K562 (cell line): Measurements from ENCODE around the gene RALA. TPM values are rescaled to one million over a fixed set of nuclear protein-coding genes. Genes with fewer than 3 reads are reported as not detected.

Experiments
- ATF1 ChIP-seq, 2 experiments: fragments of 450-650 bp in 1 of 2; IDR thresholded peaks; 2 replicates each; pipeline ENCODE4 v1.6.1; 2016; ENCODE audit warnings: missing compliant biosample characterization in 1 of 2, missing genetic modification characterization in 1 of 2
- CEBPB ChIP-seq: fragments of 450-650 bp; IDR thresholded peaks from 2 replicates; pipeline ENCODE4 v1.6.1; 2016; ENCODE audit warnings: missing genetic modification characterization, missing compliant biosample characterization
- FOXM1 ChIP-seq, 2 experiments: fragments of 450-650 bp in 1 of 2; sonication (generic) in 1 of 2; formaldehyde crosslinking in 1 of 2; IDR thresholded peaks; 2 replicates each; pipeline versions ENCODE4 v1.6.1 to v1.9.0; 2017 to 2022; ENCODE audit warnings: low read depth in 2 of 2, mild to moderate bottlenecking in 2 of 2, missing genetic modification reagents in 1 of 2, moderate library complexity in 1 of 2
- HCFC1 ChIP-seq: IDR thresholded peaks from 2 replicates; pipeline ENCODE4 v1.6.1; 2012; ENCODE audit warnings: low read depth, low read length, improper control_type of control experiment
- POLR2AphosphoS2 ChIP-seq: IDR thresholded peaks from 2 replicates; pipeline ENCODE4 v1.6.1; 2012; ENCODE audit warnings: low read length, improper control_type of control experiment
- RCOR1 ChIP-seq, 2 experiments: IDR thresholded peaks; 2 replicates each; pipeline ENCODE4 v1.6.1; 2012; ENCODE audit warnings: low read depth in 2 of 2, low read length in 2 of 2, borderline replicate concordance in 1 of 2, improper control_type of control experiment in 1 of 2
- RFX5 ChIP-seq: IDR thresholded peaks from 2 replicates; pipeline ENCODE4 v1.6.1; 2011; ENCODE audit warnings: low read depth, mild to moderate bottlenecking, improper control_type of control experiment, low read length
- SPI1 ChIP-seq: IDR thresholded peaks from 2 replicates; pipeline ENCODE4 v1.6.1; 2011; ENCODE audit warnings: low read depth, low read length, control low read depth, borderline replicate concordance
- polyA plus RNA-seq, 8 experiments: library from polyadenylated mRNA; depleted of rRNA in 4 of 8; stranded (reverse) in 5 of 8; unstranded in 3 of 8; fragments of >200 nt; fragmentation: Nextera tagmentation in 2 of 8; fragmentation: Illumina TruSeq in 1 of 8; extraction: Ambion mirVana in 2 of 8; extraction: Trizol in 1 of 8; gene quantifications; 2 replicates each; pipeline versions ENCODE4 v1.2.1 to v1.2.3, GENCODE V29; 2011 to 2014; ENCODE audit warnings: inconsistent platforms in 1 of 8, missing spikeins in 1 of 8
- total RNA-seq, 7 experiments: library from RNA; depleted of rRNA in 6 of 7; stranded (reverse); fragments of >200 nt in 6 of 7; fragmentation: Illumina TruSeq in 2 of 7; extraction: Trizol in 2 of 7; gene quantifications; 2 replicates each; pipeline versions ENCODE4 v1.2.1 to v1.2.3, GENCODE V29; 2011 to 2021; ENCODE audit warnings: low replicate concordance in 1 of 7
- TF ChIP-seq, protein P1 (sequence below): IDR thresholded peaks from 2 replicates; pipeline ENCODE4 v1.6.1; 2011; ENCODE audit warnings: borderline replicate concordance, low read depth, mild to moderate bottlenecking, moderate library complexity, low read length; ENCODE audit not compliant: insufficient read depth, poor library complexity, severe bottlenecking
- TF ChIP-seq, protein P2 (sequence below): fragments of 450-650 bp; IDR thresholded peaks from 2 replicates; pipeline ENCODE4 v1.6.1; 2018; ENCODE audit not compliant: partially characterized antibody
- TF ChIP-seq, protein P3 (sequence below): IDR thresholded peaks from 2 replicates; pipeline ENCODE4 v1.6.1; 2011; ENCODE audit not compliant: insufficient read length; ENCODE audit errors: extremely low read depth
- TF ChIP-seq, protein P4 (sequence below): fragments of 450-650 bp; formaldehyde crosslinking; conservative IDR thresholded peaks from 2 replicates; pipeline ENCODE4 v1.4.0; 2022; ENCODE audit warnings: mild to moderate bottlenecking, missing genetic modification characterization
- TF ChIP-seq, protein P5 (sequence below): fragments of 450-650 bp; formaldehyde crosslinking; IDR thresholded peaks from 2 replicates; pipeline ENCODE4 v1.4.0; 2020; ENCODE audit warnings: mild to moderate bottlenecking, moderate library complexity
- TF ChIP-seq, protein P6 (sequence below): fragments of 200-800 bp; sonication (Bioruptor generic); IDR thresholded peaks from 2 replicates; pipeline ENCODE4 v1.6.1; 2017; ENCODE audit warnings: missing genetic modification characterization, missing compliant biosample characterization

The RALA gene
- total and polyA plus RNA-seq, 9 of the 15 experiments (the other 6 are each of a cell fraction or from before 2014, with no cell fraction given) = 7.2 to 28.0 (median 25.7) TPM

DNA sequence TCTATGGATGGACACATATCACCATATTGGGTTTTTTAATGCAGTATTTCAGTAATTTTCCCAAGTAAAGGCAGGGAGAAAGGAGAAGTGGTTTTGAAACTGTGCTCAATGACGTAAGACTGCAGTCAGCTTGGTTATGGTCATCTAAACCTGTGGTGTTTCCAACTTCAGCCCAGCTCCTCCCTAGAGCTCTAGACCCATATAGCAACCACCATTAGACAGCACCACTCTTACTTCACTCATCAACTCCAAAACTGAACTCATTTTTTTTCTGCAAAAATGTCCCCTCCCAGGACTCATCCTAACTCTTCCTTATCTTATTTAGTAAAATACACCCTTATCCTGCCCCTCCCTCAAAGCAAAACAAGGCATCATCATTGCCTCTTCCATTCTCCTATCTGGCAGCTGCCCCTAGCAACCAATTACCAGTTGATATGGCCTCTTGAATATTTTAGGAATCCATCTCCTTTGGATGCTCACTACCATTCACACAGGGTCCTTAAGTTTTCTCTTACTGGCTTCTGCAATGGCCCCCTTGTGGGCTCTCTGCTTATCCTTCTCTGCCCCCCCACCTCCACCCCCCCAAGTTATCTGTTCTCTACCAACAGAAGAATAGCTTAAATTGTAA, 1.5 kb upstream of the RALA start (continued):
- TF ChIP-seq, protein P1, sequence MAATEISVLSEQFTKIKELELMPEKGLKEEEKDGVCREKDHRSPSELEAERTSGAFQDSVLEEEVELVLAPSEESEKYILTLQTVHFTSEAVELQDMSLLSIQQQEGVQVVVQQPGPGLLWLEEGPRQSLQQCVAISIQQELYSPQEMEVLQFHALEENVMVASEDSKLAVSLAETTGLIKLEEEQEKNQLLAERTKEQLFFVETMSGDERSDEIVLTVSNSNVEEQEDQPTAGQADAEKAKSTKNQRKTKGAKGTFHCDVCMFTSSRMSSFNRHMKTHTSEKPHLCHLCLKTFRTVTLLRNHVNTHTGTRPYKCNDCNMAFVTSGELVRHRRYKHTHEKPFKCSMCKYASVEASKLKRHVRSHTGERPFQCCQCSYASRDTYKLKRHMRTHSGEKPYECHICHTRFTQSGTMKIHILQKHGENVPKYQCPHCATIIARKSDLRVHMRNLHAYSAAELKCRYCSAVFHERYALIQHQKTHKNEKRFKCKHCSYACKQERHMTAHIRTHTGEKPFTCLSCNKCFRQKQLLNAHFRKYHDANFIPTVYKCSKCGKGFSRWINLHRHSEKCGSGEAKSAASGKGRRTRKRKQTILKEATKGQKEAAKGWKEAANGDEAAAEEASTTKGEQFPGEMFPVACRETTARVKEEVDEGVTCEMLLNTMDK = peak; percentile 65
- TF ChIP-seq HCFC1 (no peak), FOXM1 (IDR thresholded peaks at IDR 0.05; ENCODE audit: low read depth) (0 out of 2 replicates have a peak, but pooled peaks have one; percentile 12), FOXM1 (CRISPR knock-in tag; IDR thresholded peaks at IDR 0.05; ENCODE audit: low read depth) (no peak), RCOR1 (IDR thresholded peaks at IDR 0.05; ENCODE audit: borderline replicate concordance in 1 of 2, low read depth in 2 of 2, low read length in 2 of 2) (no peak; a peak in 1 of 4 replicates), ATF1 (CRISPR knock-in tag; IDR thresholded peaks at IDR 0.05) (no peak), ATF1 (tag; IDR thresholded peaks at IDR 0.05) (peak; percentile 12; the same call in 1 of the 2 replicates), SPI1 (peak; percentile 74), CEBPB (peak; percentile 25; the same call in 1 of the 2 replicates), RFX5 (peak; percentile 84), POLR2AphosphoS2 (peak; percentile 63; the same call in 1 of the 2 replicates)
- TF ChIP-seq, protein P2, sequence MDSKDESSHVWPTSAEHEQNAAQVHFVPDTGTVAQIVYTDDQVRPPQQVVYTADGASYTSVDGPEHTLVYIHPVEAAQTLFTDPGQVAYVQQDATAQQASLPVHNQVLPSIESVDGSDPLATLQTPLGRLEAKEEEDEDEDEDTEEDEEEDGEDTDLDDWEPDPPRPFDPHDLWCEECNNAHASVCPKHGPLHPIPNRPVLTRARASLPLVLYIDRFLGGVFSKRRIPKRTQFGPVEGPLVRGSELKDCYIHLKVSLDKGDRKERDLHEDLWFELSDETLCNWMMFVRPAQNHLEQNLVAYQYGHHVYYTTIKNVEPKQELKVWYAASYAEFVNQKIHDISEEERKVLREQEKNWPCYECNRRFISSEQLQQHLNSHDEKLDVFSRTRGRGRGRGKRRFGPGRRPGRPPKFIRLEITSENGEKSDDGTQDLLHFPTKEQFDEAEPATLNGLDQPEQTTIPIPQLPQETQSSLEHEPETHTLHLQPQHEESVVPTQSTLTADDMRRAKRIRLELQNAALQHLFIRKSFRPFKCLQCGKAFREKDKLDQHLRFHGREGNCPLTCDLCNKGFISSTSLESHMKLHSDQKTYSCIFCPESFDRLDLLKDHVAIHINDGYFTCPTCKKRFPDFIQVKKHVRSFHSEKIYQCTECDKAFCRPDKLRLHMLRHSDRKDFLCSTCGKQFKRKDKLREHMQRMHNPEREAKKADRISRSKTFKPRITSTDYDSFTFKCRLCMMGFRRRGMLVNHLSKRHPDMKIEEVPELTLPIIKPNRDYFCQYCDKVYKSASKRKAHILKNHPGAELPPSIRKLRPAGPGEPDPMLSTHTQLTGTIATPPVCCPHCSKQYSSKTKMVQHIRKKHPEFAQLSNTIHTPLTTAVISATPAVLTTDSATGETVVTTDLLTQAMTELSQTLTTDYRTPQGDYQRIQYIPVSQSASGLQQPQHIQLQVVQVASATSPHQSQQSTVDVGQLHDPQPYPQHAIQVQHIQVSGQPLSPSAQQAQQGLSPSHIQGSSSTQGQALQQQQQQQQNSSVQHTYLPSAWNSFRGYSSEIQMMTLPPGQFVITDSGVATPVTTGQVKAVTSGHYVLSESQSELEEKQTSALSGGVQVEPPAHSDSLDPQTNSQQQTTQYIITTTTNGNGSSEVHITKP = peak; percentile 37
- TF ChIP-seq, protein P3, sequence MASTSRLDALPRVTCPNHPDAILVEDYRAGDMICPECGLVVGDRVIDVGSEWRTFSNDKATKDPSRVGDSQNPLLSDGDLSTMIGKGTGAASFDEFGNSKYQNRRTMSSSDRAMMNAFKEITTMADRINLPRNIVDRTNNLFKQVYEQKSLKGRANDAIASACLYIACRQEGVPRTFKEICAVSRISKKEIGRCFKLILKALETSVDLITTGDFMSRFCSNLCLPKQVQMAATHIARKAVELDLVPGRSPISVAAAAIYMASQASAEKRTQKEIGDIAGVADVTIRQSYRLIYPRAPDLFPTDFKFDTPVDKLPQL = no peak
- TF ChIP-seq, protein P4, sequence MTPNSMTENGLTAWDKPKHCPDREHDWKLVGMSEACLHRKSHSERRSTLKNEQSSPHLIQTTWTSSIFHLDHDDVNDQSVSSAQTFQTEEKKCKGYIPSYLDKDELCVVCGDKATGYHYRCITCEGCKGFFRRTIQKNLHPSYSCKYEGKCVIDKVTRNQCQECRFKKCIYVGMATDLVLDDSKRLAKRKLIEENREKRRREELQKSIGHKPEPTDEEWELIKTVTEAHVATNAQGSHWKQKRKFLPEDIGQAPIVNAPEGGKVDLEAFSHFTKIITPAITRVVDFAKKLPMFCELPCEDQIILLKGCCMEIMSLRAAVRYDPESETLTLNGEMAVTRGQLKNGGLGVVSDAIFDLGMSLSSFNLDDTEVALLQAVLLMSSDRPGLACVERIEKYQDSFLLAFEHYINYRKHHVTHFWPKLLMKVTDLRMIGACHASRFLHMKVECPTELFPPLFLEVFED (CRISPR knock-in tag) = 0 out of 2 replicates have a peak, but pooled peaks have one; percentile 61
- TF ChIP-seq, protein P5, sequence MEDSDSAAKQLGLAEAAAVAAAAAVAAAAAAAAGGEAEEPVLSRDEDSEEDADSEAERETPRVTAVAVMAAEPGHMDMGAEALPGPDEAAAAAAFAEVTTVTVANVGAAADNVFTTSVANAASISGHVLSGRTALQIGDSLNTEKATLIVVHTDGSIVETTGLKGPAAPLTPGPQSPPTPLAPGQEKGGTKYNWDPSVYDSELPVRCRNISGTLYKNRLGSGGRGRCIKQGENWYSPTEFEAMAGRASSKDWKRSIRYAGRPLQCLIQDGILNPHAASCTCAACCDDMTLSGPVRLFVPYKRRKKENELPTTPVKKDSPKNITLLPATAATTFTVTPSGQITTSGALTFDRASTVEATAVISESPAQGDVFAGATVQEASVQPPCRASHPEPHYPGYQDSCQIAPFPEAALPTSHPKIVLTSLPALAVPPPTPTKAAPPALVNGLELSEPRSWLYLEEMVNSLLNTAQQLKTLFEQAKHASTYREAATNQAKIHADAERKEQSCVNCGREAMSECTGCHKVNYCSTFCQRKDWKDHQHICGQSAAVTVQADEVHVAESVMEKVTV = 0 out of 2 replicates have a peak, but pooled peaks have one; percentile 3
- TF ChIP-seq, protein P6, sequence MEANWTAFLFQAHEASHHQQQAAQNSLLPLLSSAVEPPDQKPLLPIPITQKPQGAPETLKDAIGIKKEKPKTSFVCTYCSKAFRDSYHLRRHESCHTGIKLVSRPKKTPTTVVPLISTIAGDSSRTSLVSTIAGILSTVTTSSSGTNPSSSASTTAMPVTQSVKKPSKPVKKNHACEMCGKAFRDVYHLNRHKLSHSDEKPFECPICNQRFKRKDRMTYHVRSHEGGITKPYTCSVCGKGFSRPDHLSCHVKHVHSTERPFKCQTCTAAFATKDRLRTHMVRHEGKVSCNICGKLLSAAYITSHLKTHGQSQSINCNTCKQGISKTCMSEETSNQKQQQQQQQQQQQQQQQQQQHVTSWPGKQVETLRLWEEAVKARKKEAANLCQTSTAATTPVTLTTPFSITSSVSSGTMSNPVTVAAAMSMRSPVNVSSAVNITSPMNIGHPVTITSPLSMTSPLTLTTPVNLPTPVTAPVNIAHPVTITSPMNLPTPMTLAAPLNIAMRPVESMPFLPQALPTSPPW (CRISPR knock-in tag) = peak; percentile 81
